WERI-Rb-1 (cell line): ENCODE data around the gene C15orf39.

Experiments
- DNase-seq: peaks from one replicate; pipeline ENCODE4 v3.0.0-alpha.2; 2020
- H3K27ac ChIP-seq: fragments of 250-450 bp; sonication (Bioruptor Pico); 2 replicates; pipeline ENCODE4 v1.5.1; 2020; ENCODE audit warnings: mild to moderate bottlenecking, moderate library complexity
- H3K27me3 ChIP-seq: fragments of 250-450 bp; sonication (Bioruptor Pico); 2 replicates; pipeline ENCODE4 v1.5.1; 2021; ENCODE audit warnings: mild to moderate bottlenecking, low read depth, moderate library complexity; ENCODE audit not compliant: insufficient read depth, severe bottlenecking
- H3K36me3 ChIP-seq: fragments of 250-450 bp; sonication (Bioruptor Pico); 2 replicates; pipeline ENCODE4 v1.5.1; 2020; ENCODE audit warnings: mild to moderate bottlenecking, moderate library complexity
- H3K4me3 ChIP-seq: 2 replicates; pipeline ENCODE4 v1.5.1; 2011; ENCODE audit warnings: low read depth, mild to moderate bottlenecking, control low read depth, low read length
- H3K9me3 ChIP-seq: fragments of 250-450 bp; sonication (Bioruptor Pico); 2 replicates; pipeline ENCODE4 v1.5.1; 2021; ENCODE audit warnings: mild to moderate bottlenecking, moderate library complexity; ENCODE audit not compliant: severe bottlenecking
- CTCF ChIP-seq: IDR thresholded peaks from 2 replicates; pipeline ENCODE4 v1.5.1; 2011; ENCODE audit warnings: low read depth, mild to moderate bottlenecking, control low read depth, inconsistent platforms, low read length

The C15orf39 gene

GRCh38 chr15:75192307-75192706 lies 9.4 kb upstream of the C15orf39 start:
- Histone ChIP-seq H3K27me3 (no peaks in the 10 kb centered on the region), H3K36me3 (no peaks in the 10 kb centered on the region), H3K4me3 (no peak overlapping the region), H3K9me3 (peaks cover 4% of the 10 kb centered on the region), H3K27ac (no peak overlapping the region)
- no peak for TF ChIP-seq CTCF
- no peak for DNase-seq

GRCh38 chr15:75193272-75193671 lies 8.4 kb upstream of the C15orf39 start:
- Histone ChIP-seq H3K9me3 (peaks cover 4% of the 10 kb centered on the region), H3K4me3 (no peak overlapping the region), H3K36me3 (no peaks in the 10 kb centered on the region), H3K27me3 (no peaks in the 10 kb centered on the region), H3K27ac (no peak overlapping the region)
- DNase-seq = no peak
- no peak for TF ChIP-seq CTCF

- no peaks in the 10 kb centered on the region for H3K27me3 ChIP-seq
- DNase-seq = no peak
Measured at GRCh38 chr15:75193976-75194375, 7.7 kb upstream of the C15orf39 start.

GRCh38 chr15:75194397-75194796 lies 7.3 kb upstream of the C15orf39 start:
- no peaks in the 10 kb centered on the region for H3K36me3 ChIP-seq
- H3K4me3 ChIP-seq = no peak overlapping the region
- peaks cover 4% of the 10 kb centered on the region for H3K9me3 ChIP-seq
- no peak for TF ChIP-seq CTCF
- DNase-seq = no peak
- H3K27ac ChIP-seq = no peak overlapping the region
- no peaks in the 10 kb centered on the region for H3K27me3 ChIP-seq

More at GRCh38 chr15:75193976-75194375, 7.7 kb upstream of the C15orf39 start:
- H3K4me3 ChIP-seq = no peak overlapping the region
- no peak overlapping the region for H3K27ac ChIP-seq
- H3K9me3 ChIP-seq = peaks cover 4% of the 10 kb centered on the region
- no peaks in the 10 kb centered on the region for H3K36me3 ChIP-seq
- TF ChIP-seq CTCF = no peak

GRCh38 chr15:75195122-75195765 lies 6.4 kb upstream of the C15orf39 start:
- Histone ChIP-seq H3K4me3 (no peak overlapping the region), H3K9me3 (peaks cover 4% of the 10 kb centered on the region), H3K27me3 (no peaks in the 10 kb centered on the region), H3K27ac (peak overlapping the region; percentile 17; the same call in 1 of the 2 replicates), H3K36me3 (no peaks in the 10 kb centered on the region)
- DNase-seq = peak; percentile 65
- TF ChIP-seq CTCF = no peak

GRCh38 chr15:75195766-75196241 lies 5.9 kb upstream of the C15orf39 start:
- Histone ChIP-seq H3K27me3 (no peaks in the 10 kb centered on the region), H3K9me3 (peaks cover 3% of the 10 kb centered on the region), H3K4me3 (no peak overlapping the region), H3K27ac (peak overlapping the region; percentile 17; the same call in 1 of the 2 replicates), H3K36me3 (no peaks in the 10 kb centered on the region)
- no peak for TF ChIP-seq CTCF
- no peak for DNase-seq
